MM.1S (cell line): Measurements from ENCODE around the gene PRKRA.

ENCODE experiments used
- DNase-seq: peaks from one replicate; pipeline ENCODE4 v3.0.0-alpha.2; 2015
- H2AFZ ChIP-seq: fragments of 300-600 bp; sonication (generic); 2 replicates; pipeline ENCODE4 v1.6.0; 2016; ENCODE audit warnings: antibody characterized with exemption, low read length
- H3F3A ChIP-seq: fragments of 300-600 bp; sonication (generic); 2 replicates; pipeline ENCODE4 v1.6.1; 2016; ENCODE audit warnings: mild to moderate bottlenecking, antibody characterized with exemption, low read length, moderate library complexity, mixed read lengths; ENCODE audit not compliant: insufficient read depth
- H3K27ac ChIP-seq: fragments of 300-600 bp; sonication (generic); 2 replicates; pipeline ENCODE4 v1.5.1; 2016; ENCODE audit warnings: mild to moderate bottlenecking, low read length
- H3K27me3 ChIP-seq: fragments of 300-600 bp; sonication (generic); replicated peaks from 2 replicates; pipeline ENCODE4 v1.6.0; 2016; ENCODE audit warnings: low read length; ENCODE audit not compliant: insufficient read depth
- H3K36me3 ChIP-seq: fragments of 300-600 bp; sonication (generic); replicated peaks from 2 replicates; pipeline ENCODE4 v1.6.1; 2016; ENCODE audit warnings: mild to moderate bottlenecking, low read length, mixed read lengths; ENCODE audit not compliant: insufficient read depth
- H3K4me1 ChIP-seq: fragments of 300-600 bp; sonication (generic); 2 replicates; pipeline ENCODE4 v1.6.1; 2016; ENCODE audit warnings: low read length, mixed read lengths
- H3K4me2 ChIP-seq: fragments of 300-600 bp; sonication (generic); 2 replicates; pipeline ENCODE4 v1.6.0; 2016; ENCODE audit warnings: low read depth, low read length
- H3K4me3 ChIP-seq: fragments of 300-600 bp; sonication (generic); 2 replicates; pipeline ENCODE4 v1.5.1; 2016; ENCODE audit warnings: low read length, mixed read lengths
- H3K79me2 ChIP-seq: fragments of 300-600 bp; sonication (generic); 2 replicates; pipeline ENCODE4 v1.6.1; 2016; ENCODE audit warnings: mixed run types, low read length, mixed read lengths
- H3K9ac ChIP-seq: fragments of 300-600 bp; sonication (generic); 2 replicates; pipeline ENCODE4 v1.6.1; 2016; ENCODE audit warnings: low read length, mixed read lengths
- H3K9me2 ChIP-seq: fragments of 300-600 bp; sonication (generic); replicated peaks from 2 replicates; pipeline ENCODE4 v1.6.1; 2016; ENCODE audit warnings: mild to moderate bottlenecking, low read length, mixed read lengths; ENCODE audit not compliant: insufficient read depth
- H3K9me3 ChIP-seq: fragments of 300-600 bp; sonication (generic); replicated peaks from 2 replicates; pipeline ENCODE4 v1.6.1; 2016; ENCODE audit warnings: mild to moderate bottlenecking, low read length, mixed read lengths; ENCODE audit not compliant: insufficient read depth
- H4K20me1 ChIP-seq: fragments of 300-600 bp; sonication (generic); 2 replicates; pipeline ENCODE4 v1.6.1; 2016; ENCODE audit warnings: mild to moderate bottlenecking, low read length, moderate library complexity, mixed read lengths; ENCODE audit not compliant: insufficient read depth
- EZH2 ChIP-seq: fragments of 300-600 bp; sonication (generic); optimal IDR thresholded peaks from 2 replicates; pipeline ENCODE3; 2017; ENCODE audit warnings: low read depth, mild to moderate bottlenecking, antibody characterized with exemption, low read length, mixed read lengths
- EZH2phosphoT487 ChIP-seq: fragments of 300-600 bp; sonication (generic); IDR thresholded peaks from 2 replicates; pipeline ENCODE4 v1.6.1; 2018; ENCODE audit warnings: antibody characterized with exemption, low read length
- TF ChIP-seq, protein P1 (sequence below): fragments of 300-600 bp; sonication (generic); IDR thresholded peaks from 2 replicates; pipeline ENCODE4 v1.5.1; 2016; ENCODE audit warnings: antibody characterized with exemption, low read length, mixed read lengths

PRKRA gene

DNA sequence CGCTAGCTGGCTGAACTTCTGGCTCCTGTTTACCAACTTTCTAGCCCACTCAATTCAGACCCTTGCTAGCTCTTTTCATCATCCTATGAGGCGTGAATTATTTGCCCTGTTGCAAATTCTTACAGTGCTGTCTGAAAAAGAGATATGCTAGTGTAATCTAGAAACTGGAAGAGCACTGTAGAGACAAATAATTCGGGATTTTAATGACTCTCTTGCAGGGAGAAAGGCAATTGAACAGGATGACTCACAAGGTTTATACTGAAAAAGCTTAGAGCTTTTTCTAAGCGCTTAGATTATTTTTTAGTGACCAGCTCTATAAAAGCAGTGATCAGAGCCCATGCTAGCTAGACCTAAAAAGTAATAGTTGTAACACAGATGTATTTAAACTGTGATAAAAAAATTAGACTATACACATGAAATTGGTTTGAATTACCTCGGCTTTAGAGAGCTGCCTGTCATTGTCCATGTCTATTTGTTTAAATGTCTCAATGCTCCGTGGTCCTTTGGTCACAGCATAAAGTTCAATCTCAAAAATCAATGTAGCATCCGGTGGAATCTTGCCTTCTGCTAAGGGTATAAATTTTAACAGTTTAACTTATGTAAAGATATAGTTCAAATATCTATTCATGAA lies 18.4 kb upstream of the PRKRA start:
- TF ChIP-seq, protein P1, sequence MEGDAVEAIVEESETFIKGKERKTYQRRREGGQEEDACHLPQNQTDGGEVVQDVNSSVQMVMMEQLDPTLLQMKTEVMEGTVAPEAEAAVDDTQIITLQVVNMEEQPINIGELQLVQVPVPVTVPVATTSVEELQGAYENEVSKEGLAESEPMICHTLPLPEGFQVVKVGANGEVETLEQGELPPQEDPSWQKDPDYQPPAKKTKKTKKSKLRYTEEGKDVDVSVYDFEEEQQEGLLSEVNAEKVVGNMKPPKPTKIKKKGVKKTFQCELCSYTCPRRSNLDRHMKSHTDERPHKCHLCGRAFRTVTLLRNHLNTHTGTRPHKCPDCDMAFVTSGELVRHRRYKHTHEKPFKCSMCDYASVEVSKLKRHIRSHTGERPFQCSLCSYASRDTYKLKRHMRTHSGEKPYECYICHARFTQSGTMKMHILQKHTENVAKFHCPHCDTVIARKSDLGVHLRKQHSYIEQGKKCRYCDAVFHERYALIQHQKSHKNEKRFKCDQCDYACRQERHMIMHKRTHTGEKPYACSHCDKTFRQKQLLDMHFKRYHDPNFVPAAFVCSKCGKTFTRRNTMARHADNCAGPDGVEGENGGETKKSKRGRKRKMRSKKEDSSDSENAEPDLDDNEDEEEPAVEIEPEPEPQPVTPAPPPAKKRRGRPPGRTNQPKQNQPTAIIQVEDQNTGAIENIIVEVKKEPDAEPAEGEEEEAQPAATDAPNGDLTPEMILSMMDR, result no peak
- TF ChIP-seq EZH2 (no peak), EZH2phosphoT487 (no peak)
- Histone ChIP-seq H3K9me2 (no peaks in the 10 kb centered on the region), H3K27me3 (no peaks in the 10 kb centered on the region), H3K36me3 (no peaks in the 10 kb centered on the region), H3K79me2 (no peaks in the 10 kb centered on the region), H3K4me2 (no peak overlapping the region), H3K4me1 (no peaks in the 10 kb centered on the region), H2AFZ (no peak overlapping the region), H3K27ac (no peak overlapping the region), H4K20me1 (no peaks in the 10 kb centered on the region), H3F3A (no peaks in the 10 kb centered on the region), H3K4me3 (no peak overlapping the region), H3K9me3 (no peaks in the 10 kb centered on the region), H3K9ac (no peak overlapping the region)
- DNase-seq, result no peak

DNA sequence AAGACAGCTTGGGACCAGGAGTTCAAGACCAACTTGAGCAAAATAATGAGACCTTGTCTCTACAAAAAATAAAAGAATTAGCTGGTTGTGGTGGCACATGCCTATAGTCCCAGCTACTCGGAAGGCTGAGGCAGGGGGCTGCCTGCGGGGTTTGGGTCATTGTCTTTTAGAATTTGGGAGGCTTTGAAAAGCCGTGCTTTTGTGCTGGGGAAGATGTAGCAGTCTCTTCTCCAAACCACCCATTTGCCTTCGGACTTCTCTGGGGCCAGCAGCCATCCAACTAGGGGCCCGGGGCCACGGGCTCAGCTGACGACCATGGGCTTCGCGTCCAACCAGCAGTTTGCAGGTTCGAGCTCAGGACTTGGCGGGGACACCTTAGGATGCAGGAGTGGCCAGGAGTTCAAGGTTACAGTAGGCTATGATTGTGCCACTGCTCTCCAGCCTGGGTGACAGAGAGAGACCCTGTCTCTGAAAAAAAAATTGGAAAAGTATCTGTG lies 6.5 kb upstream of the PRKRA start:
- Histone ChIP-seq H3K4me3 (no peak overlapping the region), H3K9ac (no peak overlapping the region), H3K9me3 (no peaks in the 10 kb centered on the region), H3K27ac (no peak overlapping the region), H4K20me1 (no peaks in the 10 kb centered on the region), H3K27me3 (no peaks in the 10 kb centered on the region), H3K4me1 (no peaks in the 10 kb centered on the region), H3K9me2 (no peaks in the 10 kb centered on the region), H3K36me3 (no peaks in the 10 kb centered on the region), H3F3A (0 out of 2 replicates have a peak, but pooled peaks cover under 1% of the 10 kb centered on the region), H3K4me2 (no peak overlapping the region), H3K79me2 (no peaks in the 10 kb centered on the region), H2AFZ (no peak overlapping the region)
- TF ChIP-seq, protein P1, result no peak
- TF ChIP-seq EZH2 (no peak), EZH2phosphoT487 (no peak)
- DNase-seq, result no peak

DNA sequence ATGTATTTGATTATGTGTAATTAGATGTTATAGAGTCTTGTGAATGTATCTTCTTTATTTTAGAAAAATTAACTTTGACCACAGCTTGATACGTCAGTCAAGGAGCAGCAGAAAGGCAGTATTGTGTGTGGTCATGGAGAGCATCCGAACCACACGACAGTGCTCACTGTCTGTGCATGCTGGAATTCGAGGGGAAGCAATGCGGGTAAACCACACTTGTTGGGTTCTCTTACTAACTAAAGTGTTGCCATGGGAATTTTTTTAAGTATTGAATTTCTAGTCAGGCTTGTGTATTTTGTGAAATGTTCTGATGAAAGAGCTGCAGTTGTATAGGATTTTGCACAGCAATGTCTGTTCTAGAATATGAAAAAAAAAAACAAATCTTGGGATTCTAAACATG lies 5.0 kb upstream of the PRKRA start:
- H3K4me2 ChIP-seq, result no peak overlapping the region
- no peaks in the 10 kb centered on the region for H3K9me3 ChIP-seq
- no peak for DNase-seq
- H4K20me1 ChIP-seq, result no peaks in the 10 kb centered on the region
- no peak overlapping the region for H2AFZ ChIP-seq
- no peaks in the 10 kb centered on the region for H3K4me1 ChIP-seq
- TF ChIP-seq, protein P1, result no peak
- H3F3A ChIP-seq, result 0 out of 2 replicates have a peak, but pooled peaks cover 3% of the 10 kb centered on the region
- no peak overlapping the region for H3K27ac ChIP-seq
- H3K9ac ChIP-seq, result no peak overlapping the region
- no peak overlapping the region for H3K4me3 ChIP-seq
- H3K79me2 ChIP-seq, result no peaks in the 10 kb centered on the region
- H3K27me3 ChIP-seq, result no peaks in the 10 kb centered on the region
- no peaks in the 10 kb centered on the region for H3K36me3 ChIP-seq
- no peaks in the 10 kb centered on the region for H3K9me2 ChIP-seq
